NCI-H2107 treated with DMSO at 0.1 percent for 48 hours (cell line): ENCODE results near the gene PAH.
A peak's percentile ranks its signal among the peaks of the same experiment; 100 is the strongest.
"Not testable (repeated sequence)": the region's sequence is repeated elsewhere in the genome, so short reads cannot be mapped to it uniquely, and the experiment has no call there.

Experiments
- DNase-seq: peaks from one replicate; lab custom pipeline; 2025; ENCODE audit not compliant: unreplicated experiment; lab: John Stamatoyannopoulos, UW

Gene PAH

GRCh38 chr12:102833687-102834441 is 83.2 kb downstream of the PAH start:
- no peak for DNase-seq

GRCh38 chr12:102832826-102833225 is 84.2 kb downstream of the PAH start:
- DNase-seq, result not testable (repeated sequence)

- DNase-seq, result no peak
Observed at GRCh38 chr12:102824218-102824835, 92.7 kb downstream of the PAH start.

DNA sequence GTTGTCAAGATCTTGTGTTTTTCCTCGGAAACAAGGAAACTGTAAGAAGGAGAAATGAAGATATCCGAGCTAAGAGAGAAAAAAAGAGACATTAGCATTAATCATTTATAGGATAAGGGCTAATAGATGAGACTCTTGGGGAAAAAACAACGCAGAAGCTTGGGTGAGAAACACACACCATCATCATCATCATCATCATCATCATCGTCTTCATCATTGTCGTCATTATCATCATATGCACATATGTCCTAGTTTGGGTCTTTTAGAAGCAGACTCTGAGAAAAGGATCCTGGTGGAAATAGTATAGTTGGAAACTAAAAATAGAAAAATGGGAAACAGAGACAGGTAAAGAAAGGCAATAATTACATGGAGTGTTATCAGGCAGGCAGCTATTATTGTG is 95.9 kb downstream of the PAH start:
- DNase-seq, result no peak

DNA sequence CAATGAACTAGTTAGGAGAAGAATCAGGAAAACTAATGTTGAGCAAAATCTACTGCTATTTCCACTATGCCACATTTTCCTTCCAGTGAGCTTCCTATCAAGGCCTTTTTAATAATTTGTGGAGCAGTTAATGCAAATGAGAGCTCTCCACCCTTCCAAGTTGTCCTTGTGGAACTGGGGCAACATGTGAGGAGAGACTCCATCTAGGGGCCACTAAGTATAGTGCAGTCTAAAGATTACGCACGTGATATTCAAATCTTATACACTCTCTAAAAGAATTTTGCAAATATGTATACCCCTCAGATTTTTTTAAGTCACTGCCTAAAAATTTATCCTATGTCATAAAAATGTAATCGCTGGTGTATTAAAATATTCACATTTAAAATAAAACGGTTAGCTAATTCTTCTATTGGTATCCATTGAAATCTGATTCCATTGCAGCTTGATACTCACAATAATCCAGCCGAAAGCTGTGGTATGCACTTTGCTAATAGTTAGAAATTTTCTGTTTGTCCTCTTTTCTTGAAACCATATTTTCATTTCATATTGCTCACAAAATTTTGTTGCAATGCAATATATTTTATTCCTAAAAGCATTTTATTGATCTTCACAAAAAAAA is 100.1 kb downstream of the PAH start:
- peak; percentile 57 for DNase-seq

GRCh38 chr12:102814691-102815367 is 102.2 kb downstream of the PAH start:
- DNase-seq, result no peak

DNA sequence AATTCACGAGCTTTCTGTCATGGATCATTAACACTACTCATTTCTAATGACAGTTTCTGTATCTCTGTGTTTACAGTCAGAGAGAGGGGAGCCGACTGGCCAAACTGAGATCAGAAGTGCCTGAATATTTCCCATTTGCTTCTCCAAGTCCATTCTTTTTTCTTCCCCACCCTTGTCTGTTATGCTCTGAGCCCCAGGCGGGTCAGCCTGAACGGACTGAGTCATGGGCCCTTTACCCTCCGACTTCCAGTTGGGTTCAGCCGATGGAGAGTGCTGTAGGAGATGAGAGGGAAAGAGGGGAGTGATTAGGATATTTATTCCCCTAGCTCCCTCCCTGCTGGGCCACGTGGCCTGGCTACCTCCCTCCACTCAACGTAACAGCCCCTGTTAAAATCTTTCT is 104.7 kb downstream of the PAH start:
- DNase-seq, result no peak

DNA sequence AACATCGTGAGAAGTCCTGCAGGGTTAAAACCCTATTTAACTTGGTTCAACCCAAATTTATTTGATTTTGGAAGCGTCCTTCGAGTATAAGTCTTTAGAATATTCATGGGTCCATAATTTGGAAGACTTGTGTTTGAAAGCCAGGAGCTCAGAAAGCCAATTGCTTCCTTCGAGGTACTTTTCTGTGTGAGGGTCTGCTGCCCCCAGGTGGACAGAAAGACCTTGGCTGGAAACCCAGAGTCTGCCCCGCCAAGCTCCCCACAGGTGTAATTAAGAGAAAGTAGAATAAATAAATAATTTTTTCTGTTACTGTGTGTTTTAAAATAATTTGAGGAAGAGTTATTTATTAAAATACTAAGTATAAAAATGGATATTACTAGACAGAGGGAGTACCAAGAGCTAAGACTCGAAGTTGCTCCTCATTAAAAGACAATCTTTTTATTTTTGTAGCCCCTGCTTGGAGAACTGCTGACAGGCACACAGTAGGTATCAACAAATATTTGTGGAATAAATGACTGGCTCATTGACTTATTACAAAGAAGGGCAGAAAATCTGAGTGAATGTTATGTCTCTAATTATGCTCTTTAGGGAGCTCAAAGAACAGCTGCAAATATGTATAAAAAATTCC is 105.8 kb downstream of the PAH start:
- DNase-seq, result no peak

- DNase-seq, result no peak
Observed at GRCh38 chr12:102808412-102808811, 108.6 kb downstream of the PAH start.

- DNase-seq, result no peak
Observed at GRCh38 chr12:102806592-102806991, 110.5 kb downstream of the PAH start.

DNA sequence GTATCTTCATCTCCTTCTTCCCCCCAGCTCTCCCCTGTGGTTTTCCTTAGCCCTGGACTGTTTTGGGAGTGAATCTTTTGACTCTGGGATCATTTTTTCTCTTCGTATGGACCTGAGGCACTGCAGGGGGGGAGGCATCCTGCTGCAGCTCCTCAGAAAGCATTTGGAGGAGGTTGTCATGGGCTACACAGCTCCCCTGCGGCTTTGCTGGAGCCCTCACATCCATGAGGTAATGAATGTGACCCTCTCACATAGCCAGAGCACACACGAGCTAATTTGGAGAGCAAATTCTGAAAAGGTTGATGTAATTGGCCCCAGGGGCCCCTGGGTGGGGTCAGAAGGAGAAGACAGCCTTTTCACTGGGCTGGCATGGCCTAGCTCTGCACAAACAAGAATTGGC is 110.9 kb downstream of the PAH start:
- no peak for DNase-seq

- no peak for DNase-seq
Observed at GRCh38 chr12:102800565-102800964, 116.5 kb downstream of the PAH start.

GRCh38 chr12:102799229-102799628 is 117.8 kb downstream of the PAH start:
- no peak for DNase-seq

DNA sequence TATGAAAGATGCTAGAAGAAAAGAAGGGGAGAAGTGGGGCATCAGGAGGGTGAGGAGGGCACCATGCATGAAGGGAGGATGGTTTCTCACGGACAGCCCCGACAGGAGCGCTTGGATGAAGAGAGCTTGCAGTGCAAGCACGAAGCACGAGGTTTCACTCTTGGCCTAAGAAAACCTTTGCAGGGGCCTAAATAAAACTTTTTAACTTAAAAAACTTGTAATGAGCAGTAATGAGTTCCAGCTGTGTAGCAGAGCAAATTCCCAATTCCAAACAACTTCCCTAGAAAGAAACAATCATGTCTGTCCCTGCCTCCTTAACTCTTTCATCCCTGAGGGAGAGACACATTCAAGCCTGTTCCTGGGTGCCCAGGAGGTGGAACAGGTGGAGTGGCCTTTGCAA is 119.5 kb downstream of the PAH start:
- no peak for DNase-seq

DNA sequence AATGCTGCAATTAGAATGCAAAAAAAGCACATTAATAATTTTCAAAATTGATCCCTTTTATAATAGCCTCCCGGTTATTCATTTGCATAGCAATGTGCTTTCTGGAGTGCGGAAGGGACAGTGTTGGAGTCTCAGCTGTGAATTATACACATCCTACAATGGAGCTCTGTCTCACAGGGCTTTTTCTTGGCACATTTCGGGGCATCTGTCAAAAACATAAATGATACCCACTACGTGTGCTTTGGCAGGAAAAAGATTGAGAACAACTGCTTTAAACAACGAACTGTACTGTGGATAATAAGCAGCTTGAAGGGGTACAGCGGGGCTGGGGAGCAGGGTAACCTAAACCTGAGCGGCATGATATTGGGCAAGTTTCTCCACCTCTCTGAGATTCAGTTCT is 123.1 kb downstream of the PAH start:
- no peak for DNase-seq
